AG04450 (cell line): ENCODE results near the gene SLC35F3. TPM values are rescaled to one million over a fixed set of nuclear protein-coding genes. Genes with fewer than 3 reads are reported as not detected.

Experiments used
- CTCF ChIA-PET: fragments of 300-600, 350-600 bp; formaldehyde crosslinking; extraction: SDS; loops from one replicate; lab custom pipeline; 2022; ENCODE audit warnings: antibody characterized with exemption, inconsistent platforms; lab: Charles Lee
- POLR2A ChIA-PET: fragments of 350-600 bp; formaldehyde crosslinking; extraction: SDS; loops from one replicate; lab custom pipeline; 2021; ENCODE audit warnings: antibody characterized with exemption, inconsistent platforms; lab: Yijun Ruan, JAX
- DNase-seq: peaks from one replicate; pipeline ENCODE4 v3.0.0-alpha.2; 2011; ENCODE audit warnings: low read depth, low spot score
- H3K27ac ChIP-seq: one replicate; pipeline ENCODE4 v1.5.1; 2012; ENCODE audit warnings: low read depth, low read length, control low read depth
- H3K27me3 ChIP-seq: one replicate; pipeline ENCODE4 v1.6.0; 2012; ENCODE audit warnings: low read length; ENCODE audit not compliant: control insufficient read depth, insufficient read depth
- H3K4me3 ChIP-seq: 2 replicates; pipeline ENCODE4 v1.5.1; 2011; ENCODE audit warnings: mild to moderate bottlenecking, low read depth, low read length, control low read depth
- H3K9me3 ChIP-seq: 2 replicates; pipeline ENCODE4 v1.5.1; 2012; ENCODE audit warnings: low read length; ENCODE audit not compliant: control insufficient read depth, insufficient read depth
- polyA plus RNA-seq: library from polyadenylated mRNA; depleted of rRNA; stranded (reverse); fragments of >200 nt; gene quantifications from 2 replicates; pipeline ENCODE4 v1.2.3, GENCODE V29; 2011
- TF ChIP-seq, protein P1 (sequence below): IDR thresholded peaks from 2 replicates; pipeline ENCODE4 v1.5.1; 2011; ENCODE audit warnings: low read depth, low read length, control low read depth, inconsistent platforms

The SLC35F3 gene
- polyA plus RNA-seq, 1 experiment: 0.04 TPM

- POLR2A ChIA-PET: no interaction called here
- CTCF ChIA-PET: interaction anchor here (1.0 to 1.4 kb wide), 2 partner anchors 25 to 188 kb away, joined by 3 read pairs; no protein-coding TSS in a partner anchor
- no peak for DNase-seq
- H3K27me3 ChIP-seq: no peaks in the 10 kb centered on the region
- no peak overlapping the region for H3K4me3 ChIP-seq
- TF ChIP-seq, protein P1, sequence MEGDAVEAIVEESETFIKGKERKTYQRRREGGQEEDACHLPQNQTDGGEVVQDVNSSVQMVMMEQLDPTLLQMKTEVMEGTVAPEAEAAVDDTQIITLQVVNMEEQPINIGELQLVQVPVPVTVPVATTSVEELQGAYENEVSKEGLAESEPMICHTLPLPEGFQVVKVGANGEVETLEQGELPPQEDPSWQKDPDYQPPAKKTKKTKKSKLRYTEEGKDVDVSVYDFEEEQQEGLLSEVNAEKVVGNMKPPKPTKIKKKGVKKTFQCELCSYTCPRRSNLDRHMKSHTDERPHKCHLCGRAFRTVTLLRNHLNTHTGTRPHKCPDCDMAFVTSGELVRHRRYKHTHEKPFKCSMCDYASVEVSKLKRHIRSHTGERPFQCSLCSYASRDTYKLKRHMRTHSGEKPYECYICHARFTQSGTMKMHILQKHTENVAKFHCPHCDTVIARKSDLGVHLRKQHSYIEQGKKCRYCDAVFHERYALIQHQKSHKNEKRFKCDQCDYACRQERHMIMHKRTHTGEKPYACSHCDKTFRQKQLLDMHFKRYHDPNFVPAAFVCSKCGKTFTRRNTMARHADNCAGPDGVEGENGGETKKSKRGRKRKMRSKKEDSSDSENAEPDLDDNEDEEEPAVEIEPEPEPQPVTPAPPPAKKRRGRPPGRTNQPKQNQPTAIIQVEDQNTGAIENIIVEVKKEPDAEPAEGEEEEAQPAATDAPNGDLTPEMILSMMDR: no peak
- H3K27ac ChIP-seq: no peak overlapping the region
- H3K9me3 ChIP-seq: no peaks in the 10 kb centered on the region
Measured at GRCh38 chr1:234302354-234302962, 398.0 kb downstream of the SLC35F3 start.

DNA sequence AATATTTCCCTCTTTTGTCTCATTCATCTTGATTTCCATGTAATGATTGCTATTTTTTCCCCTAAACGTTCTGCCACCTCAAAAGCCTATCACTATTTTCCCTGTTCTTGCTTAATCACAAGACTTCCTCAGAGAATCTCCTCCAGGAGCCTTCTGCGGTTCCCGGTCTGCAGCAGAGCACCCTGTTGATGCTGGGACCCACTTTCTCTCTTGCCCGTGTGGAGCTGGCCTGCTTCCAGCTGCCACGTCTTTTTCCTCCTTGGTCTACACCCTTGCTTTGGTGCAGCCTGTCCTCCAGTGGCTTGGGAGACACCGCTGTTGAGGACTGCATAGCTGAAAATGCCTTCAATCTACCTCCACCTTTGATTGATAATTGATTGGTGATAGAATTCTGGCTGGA, 398.8 kb downstream of the SLC35F3 start:
- no peaks in the 10 kb centered on the region for H3K9me3 ChIP-seq
- TF ChIP-seq, protein P1: no peak
- POLR2A ChIA-PET: no interaction called here
- CTCF ChIA-PET: interaction anchor here (1.4 kb wide), 1 partner anchor 24 kb away, joined by 3 read pairs; no protein-coding TSS in a partner anchor
- H3K27me3 ChIP-seq: no peaks in the 10 kb centered on the region
- no peak overlapping the region for H3K4me3 ChIP-seq
- DNase-seq: no peak
- H3K27ac ChIP-seq: no peak overlapping the region

- Histone ChIP-seq H3K27me3 (no peaks in the 10 kb centered on the region), H3K4me3 (no peak overlapping the region), H3K27ac (no peak overlapping the region), H3K9me3 (no peaks in the 10 kb centered on the region)
- POLR2A ChIA-PET: no interaction called here
- CTCF ChIA-PET: interaction anchor here (1.5 to 4.6 kb wide), 5 partner anchors 8 to 183 kb away, joined by 4 to 47 read pairs (median 22); no protein-coding TSS in a partner anchor
- TF ChIP-seq, protein P1: no peak
- DNase-seq: no peak
Measured at GRCh38 chr1:234307726-234308125, 403.2 kb downstream of the SLC35F3 start.

GRCh38 chr1:234309243-234309597, 404.7 kb downstream of the SLC35F3 start:
- TF ChIP-seq, protein P1: no peak
- Histone ChIP-seq H3K4me3 (no peak overlapping the region), H3K27me3 (no peaks in the 10 kb centered on the region), H3K27ac (no peak overlapping the region), H3K9me3 (no peaks in the 10 kb centered on the region)
- DNase-seq: no peak
- ChIA-PET CTCF (interaction anchor here (0.6 to 5.6 kb wide), 43 partner anchors 9 to 1031 kb away, joined by 3 to 58 read pairs (median 5); no protein-coding TSS in a partner anchor), POLR2A (interaction anchor here (1.2 kb wide), 1 partner anchor 64 kb away, joined by 3 read pairs; the partner anchor contains the start of gene COA6)
